ENCODE results near the gene PLK4.
A peak's percentile ranks its signal among the peaks of the same experiment; 100 is the strongest.

The PLK4 gene

GRCh38 chr4:127881563-127881864, 821 bp downstream of the PLK4 start:
- Histone ChIP-seq H2BK5ac (ENCODE audit: low read length) (peak overlapping the region; percentile 85), H3K27me3 (ENCODE audit: control insufficient read depth in 3 of 3, insufficient read depth in 3 of 3, low read depth in 1 of 3, low read length in 3 of 3) (no peaks in the 10 kb centered on the region), H3K9ac (ENCODE audit: low read depth, low read length, poor library complexity) (peak overlapping the region; percentile 95), H3K4ac (ENCODE audit: low read length) (no peak overlapping the region), H3K23ac (ENCODE audit: low read depth, low read length, poor library complexity) (no peak overlapping the region), H3K14ac (ENCODE audit: low read length) (no peak overlapping the region), H3K9me3 (replicated peaks in 1 of 2; ENCODE audit: control insufficient read depth in 2 of 2, insufficient read depth in 1 of 2, low read depth in 1 of 2, low read length in 2 of 2) (no peaks in the 10 kb centered on the region), H3K36me3 (replicated peaks in 1 of 2; ENCODE audit: control insufficient read depth in 2 of 2, insufficient read depth in 2 of 2, low read length in 2 of 2) (peaks cover 5 to 51% of the 10 kb centered on the region in 2 donors), H3K79me1 (ENCODE audit: low read depth, low read length) (no peaks in the 10 kb centered on the region), H2BK120ac (ENCODE audit: low read depth, low read length) (no peak overlapping the region), H3K4me3 (ENCODE audit: low read length in 2 of 2) (peak overlapping the region; percentile 82 to 90), H2BK12ac (ENCODE audit: low read length) (no peak overlapping the region), H2AK5ac (ENCODE audit: low read depth, low read length) (no peak overlapping the region), H3K18ac (ENCODE audit: low read length) (no peak overlapping the region), H2AFZ (ENCODE audit: low read length) (peak overlapping the region; percentile 97), H4K91ac (ENCODE audit: low read depth, low read length, poor library complexity) (no peak overlapping the region), H3K27ac (replicated peaks; ENCODE audit: low read length) (peak overlapping the region; percentile 96), H3K4me2 (ENCODE audit: insufficient read depth, low read length, poor library complexity, severe bottlenecking) (peak overlapping the region; percentile 87), H2BK15ac (ENCODE audit: low read length) (no peak overlapping the region), H4K8ac (ENCODE audit: low read depth, low read length) (no peak overlapping the region), H3K4me1 (ENCODE audit: control insufficient read depth in 2 of 2, insufficient read depth in 1 of 2, low read depth in 1 of 2, low read length in 2 of 2) (peaks cover 0 to 2% of the 10 kb centered on the region in 2 donors)
- no peak for DNase-seq (ENCODE audit: low spot score)
- WGBS, 2 donors (ENCODE audit: extremely low coverage in 2 of 2, insufficient read length in 2 of 2, insufficient replicate concordance in 1 of 2) = no CpG with 5 or more reads among the region's 7 CpGs

GRCh38 chr4:127888559-127888958, 7.9 kb downstream of the PLK4 start:
- no peak overlapping the region for H2AFZ ChIP-seq (ENCODE audit: low read length)
- no peak overlapping the region for H2BK15ac ChIP-seq (ENCODE audit: low read length)
- H3K9me3 ChIP-seq (replicated peaks in 1 of 2; ENCODE audit: control insufficient read depth in 2 of 2, insufficient read depth in 1 of 2, low read depth in 1 of 2, low read length in 2 of 2) = no peaks in the 10 kb centered on the region
- peaks cover 2% of the 10 kb centered on the region for H3K79me1 ChIP-seq (ENCODE audit: low read depth, low read length)
- no peak overlapping the region for H3K18ac ChIP-seq (ENCODE audit: low read length)
- no peak overlapping the region for H3K4me3 ChIP-seq (ENCODE audit: low read length in 2 of 2)
- no peak overlapping the region for H3K23ac ChIP-seq (ENCODE audit: low read depth, low read length, poor library complexity)
- H3K4me2 ChIP-seq (ENCODE audit: insufficient read depth, low read length, poor library complexity, severe bottlenecking) = no peak overlapping the region
- H3K27ac ChIP-seq (replicated peaks; ENCODE audit: low read length) = no peak overlapping the region
- no peak overlapping the region for H2BK5ac ChIP-seq (ENCODE audit: low read length)
- H2BK12ac ChIP-seq (ENCODE audit: low read length) = no peak overlapping the region
- no peak overlapping the region for H3K4ac ChIP-seq (ENCODE audit: low read length)
- H4K8ac ChIP-seq (ENCODE audit: low read depth, low read length) = no peak overlapping the region
- no peak for DNase-seq (ENCODE audit: low spot score)
- no peak overlapping the region for H4K91ac ChIP-seq (ENCODE audit: low read depth, low read length, poor library complexity)
- H3K27me3 ChIP-seq (ENCODE audit: control insufficient read depth in 3 of 3, insufficient read depth in 3 of 3, low read depth in 1 of 3, low read length in 3 of 3) = no peaks in the 10 kb centered on the region
- WGBS, 2 donors (ENCODE audit: extremely low coverage in 2 of 2, insufficient read length in 2 of 2, insufficient replicate concordance in 1 of 2) = no CpG with 5 or more reads among the region's 1 CpG
- H3K36me3 ChIP-seq (replicated peaks in 1 of 2; ENCODE audit: control insufficient read depth in 2 of 2, insufficient read depth in 2 of 2, low read length in 2 of 2) = peaks cover 8 to 100% of the 10 kb centered on the region in 2 donors
- no peaks in the 10 kb centered on the region for H3K4me1 ChIP-seq (ENCODE audit: control insufficient read depth in 2 of 2, insufficient read depth in 1 of 2, low read depth in 1 of 2, low read length in 2 of 2)
- H3K14ac ChIP-seq (ENCODE audit: low read length) = no peak overlapping the region
- H2AK5ac ChIP-seq (ENCODE audit: low read depth, low read length) = no peak overlapping the region
- no peak overlapping the region for H2BK120ac ChIP-seq (ENCODE audit: low read depth, low read length)
- H3K9ac ChIP-seq (ENCODE audit: low read depth, low read length, poor library complexity) = no peak overlapping the region

- no peak for DNase-seq (ENCODE audit: low spot score)
- Histone ChIP-seq H3K27ac (replicated peaks; ENCODE audit: low read length) (no peak overlapping the region), H3K4me1 (ENCODE audit: control insufficient read depth in 2 of 2, insufficient read depth in 1 of 2, low read depth in 1 of 2, low read length in 2 of 2) (no peaks in the 10 kb centered on the region), H3K4me3 (ENCODE audit: low read length in 2 of 2) (no peak overlapping the region), H3K23ac (ENCODE audit: low read depth, low read length, poor library complexity) (no peak overlapping the region), H3K9ac (ENCODE audit: low read depth, low read length, poor library complexity) (no peak overlapping the region), H2BK120ac (ENCODE audit: low read depth, low read length) (no peak overlapping the region), H2BK12ac (ENCODE audit: low read length) (no peak overlapping the region), H2AFZ (ENCODE audit: low read length) (no peak overlapping the region), H3K4ac (ENCODE audit: low read length) (no peak overlapping the region), H2AK5ac (ENCODE audit: low read depth, low read length) (no peak overlapping the region), H3K9me3 (replicated peaks in 1 of 2; ENCODE audit: control insufficient read depth in 2 of 2, insufficient read depth in 1 of 2, low read depth in 1 of 2, low read length in 2 of 2) (no peaks in the 10 kb centered on the region), H2BK15ac (ENCODE audit: low read length) (no peak overlapping the region), H3K18ac (ENCODE audit: low read length) (no peak overlapping the region), H2BK5ac (ENCODE audit: low read length) (no peak overlapping the region), H3K14ac (ENCODE audit: low read length) (no peak overlapping the region), H3K27me3 (ENCODE audit: control insufficient read depth in 3 of 3, insufficient read depth in 3 of 3, low read depth in 1 of 3, low read length in 3 of 3) (no peaks in the 10 kb centered on the region), H3K36me3 (replicated peaks in 1 of 2; ENCODE audit: control insufficient read depth in 2 of 2, insufficient read depth in 2 of 2, low read length in 2 of 2) (peaks cover 11 to 100% of the 10 kb centered on the region in 2 donors), H4K8ac (ENCODE audit: low read depth, low read length) (no peak overlapping the region), H4K91ac (ENCODE audit: low read depth, low read length, poor library complexity) (no peak overlapping the region), H3K79me1 (ENCODE audit: low read depth, low read length) (peaks cover 2% of the 10 kb centered on the region), H3K4me2 (ENCODE audit: insufficient read depth, low read length, poor library complexity, severe bottlenecking) (no peak overlapping the region)
- no CpG with 5 or more reads among the region's 3 CpGs for WGBS, 2 donors (ENCODE audit: extremely low coverage in 2 of 2, insufficient read length in 2 of 2, insufficient replicate concordance in 1 of 2)
Measured at GRCh38 chr4:127889903-127890302, 9.2 kb downstream of the PLK4 start.

GRCh38 chr4:127896069-127896468, 15.4 kb downstream of the PLK4 start:
- no peaks in the 10 kb centered on the region for H3K4me1 ChIP-seq (ENCODE audit: control insufficient read depth in 2 of 2, insufficient read depth in 1 of 2, low read depth in 1 of 2, low read length in 2 of 2)
- H3K4ac ChIP-seq (ENCODE audit: low read length) = no peak overlapping the region
- no peak overlapping the region for H3K4me2 ChIP-seq (ENCODE audit: insufficient read depth, low read length, poor library complexity, severe bottlenecking)
- H4K91ac ChIP-seq (ENCODE audit: low read depth, low read length, poor library complexity) = no peak overlapping the region
- no peaks in the 10 kb centered on the region for H3K79me1 ChIP-seq (ENCODE audit: low read depth, low read length)
- H3K36me3 ChIP-seq (replicated peaks in 1 of 2; ENCODE audit: control insufficient read depth in 2 of 2, insufficient read depth in 2 of 2, low read length in 2 of 2) = peaks cover 7 to 89% of the 10 kb centered on the region in 2 donors
- no peaks in the 10 kb centered on the region for H3K9me3 ChIP-seq (replicated peaks in 1 of 2; ENCODE audit: control insufficient read depth in 2 of 2, insufficient read depth in 1 of 2, low read depth in 1 of 2, low read length in 2 of 2)
- H3K27me3 ChIP-seq (ENCODE audit: control insufficient read depth in 3 of 3, insufficient read depth in 3 of 3, low read depth in 1 of 3, low read length in 3 of 3) = no peaks in the 10 kb centered on the region
- H2BK15ac ChIP-seq (ENCODE audit: low read length) = no peak overlapping the region
- H3K18ac ChIP-seq (ENCODE audit: low read length) = no peak overlapping the region
- no peak overlapping the region for H4K8ac ChIP-seq (ENCODE audit: low read depth, low read length)
- no CpG with 5 or more reads among the region's 1 CpG for WGBS, 2 donors (ENCODE audit: extremely low coverage in 2 of 2, insufficient read length in 2 of 2, insufficient replicate concordance in 1 of 2)
- H2BK12ac ChIP-seq (ENCODE audit: low read length) = no peak overlapping the region
- no peak overlapping the region for H3K14ac ChIP-seq (ENCODE audit: low read length)
- H3K27ac ChIP-seq (replicated peaks; ENCODE audit: low read length) = no peak overlapping the region
- H2BK5ac ChIP-seq (ENCODE audit: low read length) = no peak overlapping the region
- no peak overlapping the region for H2AFZ ChIP-seq (ENCODE audit: low read length)
- no peak overlapping the region for H3K4me3 ChIP-seq (ENCODE audit: low read length in 2 of 2)
- no peak for DNase-seq (ENCODE audit: low spot score)
- H2BK120ac ChIP-seq (ENCODE audit: low read depth, low read length) = no peak overlapping the region
- H3K9ac ChIP-seq (ENCODE audit: low read depth, low read length, poor library complexity) = no peak overlapping the region
- no peak overlapping the region for H2AK5ac ChIP-seq (ENCODE audit: low read depth, low read length)
- no peak overlapping the region for H3K23ac ChIP-seq (ENCODE audit: low read depth, low read length, poor library complexity)

Measured in neuronal stem cell (in vitro differentiated cells).